A549 treated with AZD2906 at 1 μM for 4 hours (cell line): ENCODE results near the gene ZNF45. TPM values are rescaled to one million over a fixed set of nuclear protein-coding genes. Genes with fewer than 3 reads are reported as not detected.

Experiments
- total RNA-seq: library from RNA; stranded (reverse); fragments of 200-300 nt; extraction: Qiagen RNA extraction; gene quantifications from 5 replicates; pipeline ENCODE4 v1.2.3, GENCODE V29; 2022

ZNF45 gene
- total RNA-seq: 9.1 to 11.6 TPM (median 9.6 TPM) in 5 replicates

DNA sequence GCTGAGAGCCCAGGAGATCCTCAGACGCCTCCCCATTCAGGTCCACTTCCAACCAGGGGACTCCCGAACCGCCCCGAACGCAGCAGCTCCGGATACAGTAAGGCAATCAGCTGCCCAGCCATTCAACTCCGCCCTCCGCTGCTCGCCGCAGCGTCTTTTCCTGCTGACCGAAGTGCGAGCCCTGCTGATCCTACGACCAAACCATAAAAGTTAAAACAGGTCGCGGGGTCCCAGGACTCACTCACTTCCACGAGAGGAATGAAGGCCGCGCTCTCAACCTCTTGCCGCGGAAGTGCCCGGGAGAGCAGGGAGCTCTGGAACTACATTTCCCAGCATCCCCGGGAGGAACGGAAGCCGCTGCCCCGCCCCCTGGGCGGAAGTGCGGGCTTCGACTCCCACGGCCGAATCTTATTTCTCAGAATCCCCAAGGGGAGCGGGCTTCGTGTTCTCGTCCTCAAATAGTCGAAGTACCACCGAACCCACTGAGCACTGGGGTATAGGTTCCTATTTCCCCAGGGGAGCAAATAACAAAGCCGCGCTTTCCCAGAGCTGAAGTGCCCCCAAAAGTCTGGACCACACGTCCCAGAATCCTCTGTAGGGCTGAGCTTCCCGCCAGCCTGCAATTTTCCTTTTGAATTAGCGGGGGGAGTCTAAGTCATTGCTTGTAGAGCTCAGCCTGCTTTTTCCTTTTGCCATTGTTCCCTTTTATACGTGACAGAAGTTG is at the start of gene ZNF45:
TSS of gene ZNF45 (minus strand) at position 298 of the 724 bp plus-strand sequence. CDS start 13,097 bp downstream, outside the sequence.

DNA sequence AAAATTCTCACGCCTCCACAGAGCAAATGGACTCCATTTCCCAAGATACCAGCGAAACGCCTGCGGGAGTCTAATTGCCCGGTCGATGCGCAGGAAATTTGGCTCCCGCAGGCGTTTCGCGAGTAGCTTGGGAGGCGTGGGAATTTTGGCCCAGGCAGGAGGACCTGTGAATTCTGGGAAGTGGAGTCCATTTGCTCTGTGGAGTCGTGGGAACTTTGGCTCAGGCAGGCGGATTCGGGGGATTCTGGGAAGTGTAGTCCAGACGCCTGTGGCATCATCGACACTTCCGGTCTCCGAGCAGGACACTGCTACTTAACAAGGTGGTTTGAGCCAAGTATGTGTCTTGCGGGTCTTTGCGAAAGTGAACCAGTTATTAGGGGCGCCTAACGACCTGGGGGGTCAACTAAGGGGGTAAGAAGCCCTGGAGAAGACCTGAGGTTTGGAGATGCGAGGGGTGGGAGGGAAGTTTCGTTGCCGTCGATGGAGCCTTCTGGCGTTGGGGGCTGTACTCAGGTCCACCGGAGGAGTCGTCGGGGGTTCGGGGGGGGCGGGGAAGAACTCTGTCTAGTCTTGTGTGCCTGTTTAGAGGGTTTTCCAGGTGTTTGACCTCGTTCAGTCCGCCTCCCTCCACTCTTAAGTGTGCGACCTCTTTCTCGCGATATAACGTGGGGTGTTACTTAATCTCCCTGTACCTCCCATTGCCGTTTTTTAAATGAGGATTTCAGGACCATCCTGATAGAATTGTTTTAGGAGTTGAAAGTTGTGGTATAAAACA is 49.0 kb upstream of the ZNF45 start, which contains the start of gene ZNF155:
TSS of gene ZNF155 (plus strand) at position 277 of the 775 bp plus-strand sequence. CDS start 4,356 bp downstream, outside the sequence.

DNA sequence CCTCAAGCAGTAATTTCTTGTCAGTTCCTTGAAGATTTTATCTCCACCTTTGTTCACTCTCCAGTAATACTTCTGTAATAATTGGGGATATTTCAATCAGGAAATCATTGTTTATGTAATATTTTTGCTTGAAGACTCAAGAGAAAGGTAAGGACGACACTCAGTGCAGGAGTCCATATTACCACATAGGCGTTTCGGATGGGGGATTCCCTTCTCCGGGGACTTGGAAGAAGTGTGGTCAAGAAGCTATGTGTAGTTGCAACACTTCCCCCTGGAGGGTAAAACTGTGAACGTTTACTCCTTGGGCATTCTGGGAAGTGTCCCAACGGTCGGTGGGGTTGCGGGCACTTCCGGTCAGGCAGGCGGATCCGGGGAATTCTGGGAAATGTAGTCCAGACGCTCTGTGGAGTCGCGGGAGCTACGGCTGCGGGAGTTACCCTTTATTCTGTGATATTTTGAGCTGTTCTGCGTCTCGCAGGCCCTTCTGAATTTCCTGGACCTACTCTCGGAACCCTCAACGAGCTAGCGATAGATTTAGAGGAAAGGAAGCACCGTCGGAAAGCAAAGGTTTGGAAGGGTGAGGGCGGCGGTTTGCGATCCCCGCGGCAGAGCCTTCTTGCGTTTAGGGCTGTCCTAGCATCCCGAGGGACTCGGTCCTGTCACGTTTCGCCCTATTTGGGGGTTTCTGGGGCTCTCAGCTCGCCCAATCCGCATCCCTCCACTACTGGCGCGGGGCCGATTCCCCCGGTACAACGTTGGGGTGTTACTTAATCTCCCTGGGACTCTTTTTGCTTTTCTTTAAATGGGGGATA is 16.0 kb upstream of the ZNF45 start, which contains the start of gene ZNF221:
TSS of gene ZNF221 (plus strand) at position 395 of the 812 bp plus-strand sequence. CDS start 11,499 bp downstream, outside the sequence.

DNA sequence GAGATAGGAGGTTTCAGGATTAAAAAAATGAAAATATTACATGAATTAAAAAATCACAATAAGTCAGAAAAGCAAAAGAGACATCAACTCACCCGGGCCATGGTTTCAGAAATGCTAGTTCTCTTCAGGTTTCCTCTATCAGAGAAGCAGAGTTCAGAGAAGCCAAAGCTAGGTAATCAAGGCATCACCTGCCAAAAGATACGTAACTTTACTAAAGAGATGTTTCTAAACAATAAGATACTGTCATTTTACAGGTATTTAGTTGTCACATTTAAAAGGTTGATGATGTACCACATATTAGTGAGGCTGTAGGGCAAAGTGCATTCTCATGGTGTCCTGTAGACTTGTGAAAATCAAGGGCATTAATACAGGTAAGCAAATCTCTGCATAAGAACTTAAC is 51.2 kb downstream of the ZNF45 start, which contains the start of gene ZNF404:
TSS of gene ZNF404 (minus strand) at position 101 of the 400 bp plus-strand sequence.

Other genes with a start within 250 kb of the ZNF45 start
- gene IRGC, start 219.2 kb downstream of the ZNF45 start, total RNA-seq: not detected in 5 replicates
- gene SMG9, start 180.3 kb downstream of the ZNF45 start, total RNA-seq: 45.1 to 61.2 TPM (median 55.9 TPM) in 5 replicates
- gene KCNN4, start 154.3 kb downstream of the ZNF45 start, total RNA-seq: 36.2 to 55.1 TPM (median 52.9 TPM) in 5 replicates
- gene LYPD5, start 132.8 kb downstream of the ZNF45 start, total RNA-seq: 0.05 to 0.55 TPM (median 0.14 TPM) in 4 of 5 replicates, not detected in the other
- gene ZNF283, start 108.0 kb downstream of the ZNF45 start, total RNA-seq: 3.6 to 6.8 TPM (median 4.3 TPM) in 5 replicates
- gene ZNF404, start 51.3 kb downstream of the ZNF45 start, total RNA-seq: 0.10 to 0.20 TPM (median 0.18 TPM) in 5 replicates
- gene ZNF221, start 15.9 kb upstream of the ZNF45 start, total RNA-seq: 0.61 to 0.78 TPM (median 0.64 TPM) in 5 replicates
- gene ZNF155, start 48.9 kb upstream of the ZNF45 start, total RNA-seq: 2.3 to 3.9 TPM (median 2.7 TPM) in 5 replicates
- 2.5 to 3.0 TPM (median 2.9 TPM) in 5 replicates for gene ZNF230, start 67.7 kb upstream of the ZNF45 start, total RNA-seq
- gene ZNF222, start 90.1 kb upstream of the ZNF45 start, total RNA-seq: 2.9 to 4.7 TPM (median 3.3 TPM) in 5 replicates
- 1.9 to 4.0 TPM (median 3.2 TPM) in 5 replicates for gene ZNF223, start 116.8 kb upstream of the ZNF45 start, total RNA-seq
- 0.30 to 0.55 TPM (median 0.38 TPM) in 5 replicates for gene ZNF284, start 136.9 kb upstream of the ZNF45 start, total RNA-seq
- 7.7 to 12.2 TPM (median 9.0 TPM) in 5 replicates for gene ZNF224, start 159.1 kb upstream of the ZNF45 start, total RNA-seq
- gene ZNF225, start 178.1 kb upstream of the ZNF45 start, total RNA-seq: 2.2 to 3.7 TPM (median 2.6 TPM) in 5 replicates
- 1.4 to 2.3 TPM (median 2.0 TPM) in 5 replicates for gene ZNF234, start 206.3 kb upstream of the ZNF45 start, total RNA-seq
- gene ZNF226, start 229.8 kb upstream of the ZNF45 start, total RNA-seq: 17.2 to 21.5 TPM (median 18.9 TPM) in 5 replicates